HG02623 (cell line): ENCODE measurements around the gene FGFR2.
"Not testable (repeated sequence)": the region's sequence is repeated elsewhere in the genome, so short reads cannot be mapped to it uniquely, and the experiment has no call there.

Source experiments
- ATAC-seq: cut with Tn5 transposase; IDR thresholded peaks from one replicate; pipeline ENCODE4 v1.9.1; 2021; ENCODE audit warnings: moderate library complexity; ENCODE audit not compliant: unreplicated experiment

Gene FGFR2

DNA sequence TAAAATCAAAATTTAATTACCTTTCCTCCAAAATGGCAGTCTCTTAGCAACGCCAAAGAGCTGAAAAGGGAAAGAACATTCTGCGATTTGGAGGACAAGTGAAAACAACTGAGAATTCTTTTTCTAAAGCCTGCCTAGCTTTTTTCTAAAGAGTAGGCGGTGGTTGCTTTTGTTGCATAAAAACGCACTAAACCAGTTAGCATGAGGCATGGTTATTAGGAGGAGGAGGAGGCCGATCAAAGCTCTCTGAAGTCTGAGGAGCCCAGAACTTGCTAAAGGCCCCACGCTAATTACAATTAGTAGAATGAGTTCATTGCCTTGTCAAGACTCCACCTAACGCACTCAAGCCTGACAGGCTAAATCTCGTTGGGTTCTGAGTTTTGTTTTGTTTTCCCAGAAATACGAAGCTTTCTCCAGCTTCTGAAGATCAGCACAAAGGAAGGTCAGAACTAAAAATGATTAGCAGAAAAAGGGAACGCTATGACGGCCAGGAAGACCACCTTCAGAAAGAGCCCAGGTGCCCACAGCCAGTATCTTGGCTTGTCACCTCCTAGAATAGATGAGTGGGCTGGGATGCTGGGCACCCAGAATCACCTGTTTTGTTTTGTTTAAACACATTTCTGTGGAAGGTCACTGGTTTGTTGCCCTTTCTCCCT is 72.0 kb downstream of the FGFR2 start:
- no peak for ATAC-seq

DNA sequence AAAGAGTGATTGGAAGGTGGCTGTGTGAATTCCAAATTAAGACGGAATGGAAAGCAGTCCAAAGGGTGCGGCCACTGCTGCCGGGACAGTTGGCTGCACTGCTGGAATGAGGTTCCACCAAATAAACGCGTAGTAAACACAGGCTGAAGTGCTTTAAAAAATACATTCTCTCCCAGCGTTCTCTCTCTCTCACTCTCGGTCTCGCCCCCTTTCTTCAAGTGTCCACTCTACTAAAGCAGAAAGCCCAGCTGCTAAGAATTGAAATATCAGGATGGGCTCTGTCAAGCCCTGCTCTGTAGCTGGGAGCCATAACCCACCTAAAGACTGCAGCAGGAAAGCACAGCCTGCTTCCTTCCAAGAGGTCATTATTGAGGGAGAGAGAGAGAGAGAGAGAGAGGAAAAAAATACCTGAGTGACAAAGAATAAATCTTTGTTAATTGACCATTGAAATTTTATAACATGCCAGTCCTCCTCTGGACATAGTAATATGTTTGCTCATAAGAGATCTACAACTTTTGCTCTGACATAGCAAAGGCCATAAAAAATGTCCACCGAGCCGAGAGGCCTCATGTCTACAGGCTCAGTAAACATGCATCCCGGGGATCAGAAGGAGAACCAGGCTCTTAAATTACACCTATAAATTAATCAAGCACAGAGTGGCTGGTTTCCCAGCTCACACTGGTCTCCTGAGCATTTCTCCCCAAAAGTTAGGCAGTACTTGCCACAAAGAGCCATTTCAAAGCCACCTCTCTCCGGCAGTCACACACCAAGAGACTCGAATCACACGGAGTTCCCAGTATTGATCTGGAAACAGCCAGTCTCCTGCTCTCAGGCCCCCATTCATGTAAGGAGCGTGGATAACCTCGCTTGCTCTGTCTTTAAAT is 72.8 kb downstream of the FGFR2 start:
- ATAC-seq = no peak

DNA sequence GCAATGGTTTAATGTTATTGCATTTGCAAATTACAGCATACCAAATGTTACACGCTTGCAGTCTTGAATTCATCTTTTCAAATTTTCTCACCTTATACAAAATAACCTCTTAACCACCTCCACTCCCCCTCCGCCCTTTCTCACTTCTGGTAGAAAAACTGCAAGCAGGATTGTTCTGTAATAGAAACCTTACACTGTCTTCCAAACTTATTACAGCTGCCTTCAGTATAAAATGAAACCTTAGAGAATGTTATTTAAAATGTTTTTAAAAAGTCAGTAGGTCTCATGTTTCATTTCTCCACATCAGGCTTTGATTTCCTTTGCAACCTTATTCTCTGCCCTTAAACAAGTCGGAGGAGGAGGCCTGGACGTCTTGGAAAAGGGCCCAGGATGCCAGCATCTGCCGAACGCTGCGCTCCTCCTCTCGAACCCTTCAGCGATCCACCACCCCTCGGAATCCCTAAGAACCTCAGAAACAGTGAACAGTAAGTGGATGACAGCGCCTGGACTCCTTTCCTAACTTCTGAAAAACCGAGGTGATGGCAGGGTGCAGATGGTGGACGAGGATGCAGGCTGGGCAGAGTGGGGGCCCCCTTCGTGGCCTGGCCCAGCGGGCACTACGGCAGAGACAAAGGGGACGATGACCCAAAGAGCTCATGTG is 74.0 kb downstream of the FGFR2 start:
- ATAC-seq = no peak

DNA sequence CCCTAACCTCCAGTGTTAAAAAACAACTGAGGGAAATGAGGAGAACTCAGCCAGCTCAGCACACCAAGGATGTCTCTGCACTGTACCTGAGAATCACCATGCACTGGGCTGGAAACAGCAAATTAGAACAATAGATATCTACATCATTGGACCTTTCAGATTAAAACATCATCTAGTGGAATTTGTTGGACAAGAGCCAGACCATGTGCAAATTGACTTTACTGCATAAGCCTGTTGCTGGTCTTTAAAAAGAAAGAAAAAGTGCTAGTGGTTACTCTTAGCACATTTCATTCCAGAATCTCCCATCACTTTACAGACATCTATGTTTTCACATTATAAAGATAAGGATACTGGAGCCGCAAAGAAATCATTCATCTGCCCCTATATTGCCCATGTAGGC is 75.4 kb downstream of the FGFR2 start:
- no peak for ATAC-seq

DNA sequence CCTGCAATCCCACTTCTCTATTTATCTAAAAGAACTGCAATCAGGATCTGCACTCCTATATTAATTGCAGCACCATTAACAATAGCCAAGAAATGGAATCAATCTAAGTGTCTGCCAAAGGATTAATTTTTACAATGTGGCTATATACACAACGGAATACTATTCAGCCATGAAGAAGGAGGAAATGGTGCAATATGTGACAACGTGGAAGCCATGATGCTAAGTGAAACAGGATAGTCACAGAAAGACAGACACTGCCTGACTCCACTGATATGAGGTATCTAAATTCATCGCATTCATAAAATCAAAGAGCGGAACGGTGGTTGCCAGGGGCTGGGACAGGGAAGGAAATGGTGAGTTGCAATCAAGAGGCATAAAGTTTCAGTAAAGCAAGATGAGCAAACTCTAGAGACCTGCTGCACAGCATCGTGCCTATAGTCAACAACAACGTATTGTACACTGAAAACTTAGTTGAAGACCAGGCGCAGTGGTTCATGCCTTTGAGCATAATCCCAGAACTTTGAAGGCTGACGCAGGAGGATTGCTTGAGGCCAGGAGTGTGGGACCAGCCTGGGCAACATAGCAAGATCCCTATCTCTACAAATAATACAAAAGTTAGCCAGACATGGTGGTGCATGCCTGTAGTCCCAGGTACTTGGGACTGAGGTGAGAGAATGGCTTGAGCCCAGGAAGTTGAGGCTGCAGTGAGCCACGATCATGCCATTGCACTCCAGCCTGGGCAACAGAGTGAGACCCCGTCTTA is 76.3 kb downstream of the FGFR2 start:
- ATAC-seq = no peak

DNA sequence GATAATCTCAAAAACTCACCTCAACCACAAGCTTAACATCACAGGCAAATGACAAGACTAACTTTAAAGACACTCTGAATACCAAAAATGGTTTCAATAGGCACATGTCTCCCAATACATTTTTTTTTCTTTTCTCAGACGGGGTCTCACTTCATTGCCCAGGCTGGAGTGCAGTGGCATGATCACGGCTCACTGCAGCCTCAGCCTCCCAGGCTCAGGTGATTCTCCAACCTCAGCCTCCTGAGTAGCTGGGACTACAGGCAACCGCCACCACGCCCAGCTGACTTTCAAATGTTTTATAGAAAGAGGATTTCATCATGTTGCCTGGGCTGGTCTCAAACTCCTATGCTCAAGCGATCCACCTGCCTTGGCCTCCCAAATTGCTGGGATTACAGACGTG is 77.7 kb downstream of the FGFR2 start:
- not testable (repeated sequence) for ATAC-seq

DNA sequence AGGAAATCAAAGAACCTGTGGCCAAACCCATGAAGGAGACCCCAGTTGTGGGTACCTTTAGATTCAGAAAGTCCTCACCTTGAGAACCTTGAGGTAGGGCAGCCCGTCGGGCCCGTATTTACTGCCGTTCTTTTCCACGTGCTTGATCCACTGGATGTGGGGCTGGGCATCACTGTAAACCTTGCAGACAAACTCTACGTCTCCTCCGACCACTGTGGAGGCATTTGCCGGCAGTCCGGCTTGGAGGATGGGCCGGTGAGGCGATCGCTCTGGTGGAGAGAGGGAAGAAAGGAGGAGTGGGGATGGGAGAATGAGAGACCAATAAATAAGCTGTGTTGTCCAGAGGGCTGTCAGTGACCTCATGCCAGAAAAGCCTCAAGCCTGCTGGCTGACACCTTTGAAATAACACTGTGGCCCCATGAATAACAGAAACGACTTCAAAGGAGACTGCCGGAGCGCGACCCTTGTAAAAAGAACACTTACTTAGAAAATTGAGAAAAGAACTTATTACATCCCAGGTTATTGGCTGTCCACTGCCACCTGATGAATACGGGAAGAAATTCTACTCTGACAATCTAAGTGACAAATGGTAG is 78.2 kb downstream of the FGFR2 start:
- ATAC-seq = no peak

DNA sequence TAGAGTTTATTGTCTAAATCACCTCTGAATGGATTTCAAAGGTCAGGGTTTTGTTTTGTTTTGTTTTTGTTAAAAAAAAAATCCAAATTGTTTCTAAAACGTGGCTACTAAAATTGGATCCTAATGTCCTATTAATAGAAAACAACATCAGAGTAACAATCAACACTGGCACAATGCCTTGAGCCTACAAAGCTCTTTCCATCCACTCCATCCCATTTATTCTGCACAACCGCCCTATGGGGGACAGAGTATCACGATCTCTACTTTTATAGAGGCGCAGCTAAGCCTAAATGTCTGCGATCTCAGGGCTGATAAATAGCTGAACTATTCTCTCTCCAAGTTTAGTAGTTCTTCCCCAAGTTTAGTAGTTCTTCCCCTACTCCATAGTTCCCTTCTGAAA is 78.8 kb downstream of the FGFR2 start:
- no peak for ATAC-seq

DNA sequence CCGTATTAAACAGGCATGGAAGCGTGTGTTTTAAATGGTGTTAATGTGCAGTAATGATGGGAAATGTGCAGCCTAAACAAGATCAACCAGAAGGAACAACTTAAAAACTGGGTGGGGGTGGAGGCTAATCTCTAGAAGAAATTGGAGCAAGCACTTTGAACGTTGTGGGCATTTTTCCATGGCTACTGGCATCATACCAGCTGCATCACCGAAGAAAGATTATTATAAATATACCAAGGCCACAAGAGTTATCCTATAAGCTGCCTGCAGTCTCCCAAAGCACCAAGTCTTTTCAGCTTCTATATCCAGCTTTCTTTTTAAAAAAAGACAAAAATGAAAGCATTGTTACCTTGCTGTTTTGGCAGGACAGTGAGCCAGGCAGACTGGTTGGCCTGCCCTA is 79.9 kb downstream of the FGFR2 start:
- no peak for ATAC-seq

DNA sequence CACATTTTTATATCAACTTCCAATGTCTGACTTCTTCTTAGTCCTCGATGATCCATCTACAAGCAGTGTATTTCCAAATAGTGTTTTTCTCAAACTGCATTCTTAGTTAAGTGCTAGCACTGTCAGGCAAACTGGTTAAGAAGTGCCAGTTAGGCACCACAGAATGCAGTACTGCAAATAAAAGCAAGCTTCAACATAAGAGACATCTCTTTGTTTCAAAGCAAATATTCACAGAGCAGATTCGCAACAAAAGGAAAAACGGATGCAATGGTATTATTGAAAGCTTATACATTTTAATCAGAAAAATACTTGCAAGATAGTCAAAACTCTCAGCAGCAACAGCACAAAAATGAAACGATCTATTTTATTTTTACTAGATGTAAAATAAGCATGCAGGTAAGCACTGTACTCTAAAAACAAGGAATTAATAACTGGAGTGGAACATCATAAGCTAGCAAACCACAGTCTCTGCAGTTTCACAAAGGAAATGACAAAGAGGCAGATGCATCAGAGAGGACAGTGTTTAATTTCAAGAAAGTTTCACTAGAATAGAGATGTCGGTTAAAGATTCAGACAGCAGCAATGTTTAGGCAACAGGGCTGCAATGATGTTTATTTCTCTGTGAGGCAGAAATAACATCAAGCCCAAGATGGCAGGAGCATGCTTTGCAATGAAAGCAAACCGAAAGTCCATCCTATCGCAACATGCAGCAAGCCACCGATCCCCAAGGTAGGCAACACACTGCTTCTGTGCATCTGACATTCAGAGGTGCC is 82.0 kb downstream of the FGFR2 start:
- no peak for ATAC-seq

DNA sequence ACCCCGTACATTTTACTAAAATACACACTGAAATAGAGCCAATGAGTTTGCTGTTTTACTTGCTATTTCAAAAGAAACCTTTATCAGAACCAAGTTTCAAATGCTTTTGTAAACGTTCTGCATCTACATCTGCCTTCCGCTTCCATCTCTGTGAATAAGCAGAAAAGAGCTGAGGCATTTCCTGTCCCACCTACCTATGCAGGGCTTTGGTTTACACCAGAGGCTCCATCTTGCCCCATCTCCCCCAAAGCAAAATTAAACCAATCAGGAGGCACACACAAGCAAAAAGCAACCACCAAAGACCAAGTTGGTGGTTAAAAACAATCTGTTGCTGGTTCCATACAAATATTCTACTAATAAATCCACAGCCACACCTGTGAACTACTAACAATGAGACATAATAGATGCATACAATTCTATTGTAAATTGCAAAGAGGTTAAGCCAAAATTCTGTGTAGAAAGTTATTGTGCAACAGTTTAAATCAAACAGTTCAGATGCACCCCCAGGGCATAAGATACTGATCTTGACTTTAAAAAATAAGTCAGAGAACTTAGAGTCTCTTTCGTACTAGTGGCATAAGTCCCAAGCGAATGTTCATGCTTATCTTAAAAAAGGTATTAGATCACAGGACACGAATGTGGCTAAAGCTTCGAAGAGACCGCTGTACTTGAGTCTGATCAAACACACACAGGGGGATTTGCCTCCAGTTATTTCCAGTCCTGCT is 83.9 kb downstream of the FGFR2 start:
- ATAC-seq = no peak

DNA sequence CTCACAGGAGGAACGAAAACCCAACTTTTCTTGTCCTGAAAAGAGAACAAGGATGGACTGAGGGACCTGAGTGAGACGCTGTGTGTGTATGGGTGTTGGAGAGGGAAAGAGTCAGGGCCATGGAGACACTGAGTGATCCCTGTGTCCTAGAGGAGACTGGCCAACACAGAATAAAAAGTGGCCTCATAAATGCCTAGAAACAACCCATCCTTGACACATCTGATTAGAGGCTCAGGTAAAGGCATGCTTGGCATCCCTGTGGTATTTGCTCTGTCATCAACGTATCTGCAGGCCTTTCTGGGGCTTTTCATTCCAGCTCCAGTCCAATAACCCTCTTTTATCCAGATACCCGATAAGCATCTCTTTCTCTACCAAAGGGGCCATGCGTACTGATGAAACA is 86.3 kb downstream of the FGFR2 start:
- ATAC-seq = no peak

DNA sequence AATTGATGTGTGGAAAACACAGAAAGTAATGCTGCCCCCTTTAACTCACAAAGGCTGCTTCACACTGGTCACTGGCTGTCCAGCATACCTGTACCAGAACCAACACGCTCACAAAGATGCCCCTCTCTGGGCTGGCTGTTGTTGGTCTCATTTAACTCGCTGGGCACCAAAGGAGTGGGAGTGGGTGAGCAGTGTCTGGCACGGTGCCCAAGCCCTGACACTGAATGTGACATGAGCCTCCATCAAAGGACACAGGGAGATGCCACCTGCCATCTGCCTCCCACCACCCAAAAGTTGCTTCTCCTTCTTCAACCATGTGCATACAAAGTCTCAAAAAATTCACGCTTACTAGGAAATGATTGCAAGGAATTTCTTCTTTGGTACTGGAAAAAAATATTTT is 86.8 kb downstream of the FGFR2 start:
- no peak for ATAC-seq

DNA sequence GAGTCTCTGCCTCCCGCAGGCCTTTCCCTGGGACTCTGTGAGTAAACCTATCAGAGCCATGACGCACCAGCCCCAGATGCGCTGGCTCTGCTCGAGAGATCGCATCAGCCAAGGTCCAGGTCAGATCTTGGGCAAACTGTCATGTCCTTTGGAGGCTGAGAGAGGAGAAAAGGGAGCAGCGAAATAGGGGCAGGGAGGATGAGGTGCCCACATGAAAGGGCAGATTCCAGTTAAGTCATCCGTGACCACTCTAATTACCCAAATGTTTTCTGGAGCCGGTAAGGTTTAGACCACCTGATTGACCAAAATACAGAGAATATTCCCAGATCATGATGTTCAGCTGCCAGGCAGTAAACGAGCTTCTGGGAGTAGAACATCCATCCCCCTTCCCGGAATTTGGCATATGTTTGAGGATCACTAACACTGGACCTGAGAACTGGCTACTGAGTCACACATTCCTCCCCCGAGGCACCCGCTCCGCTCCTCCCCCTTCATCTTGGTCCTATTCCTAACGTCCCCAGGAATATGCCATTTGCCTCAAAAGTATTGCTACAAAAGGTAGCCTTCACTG is 88.0 kb downstream of the FGFR2 start:
- ATAC-seq = no peak

DNA sequence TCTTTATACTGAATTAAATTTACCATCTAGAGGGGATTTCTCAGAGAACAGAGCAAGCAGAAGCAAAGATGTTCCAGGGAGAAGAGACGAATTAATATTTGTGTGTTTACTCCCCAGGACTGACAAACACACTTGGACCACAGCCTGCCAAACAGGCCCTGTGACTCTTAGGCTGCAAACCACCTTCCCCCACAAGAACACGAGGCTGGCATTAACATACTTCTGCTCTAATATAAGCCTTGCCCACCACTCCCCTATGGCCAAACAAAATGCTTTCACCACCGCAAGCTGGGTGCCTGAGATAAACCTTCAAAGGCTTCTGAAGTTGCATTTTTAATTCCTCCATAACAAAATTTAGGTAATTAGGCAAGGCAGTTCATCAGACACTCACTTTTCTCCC is 88.4 kb downstream of the FGFR2 start:
- ATAC-seq = no peak

DNA sequence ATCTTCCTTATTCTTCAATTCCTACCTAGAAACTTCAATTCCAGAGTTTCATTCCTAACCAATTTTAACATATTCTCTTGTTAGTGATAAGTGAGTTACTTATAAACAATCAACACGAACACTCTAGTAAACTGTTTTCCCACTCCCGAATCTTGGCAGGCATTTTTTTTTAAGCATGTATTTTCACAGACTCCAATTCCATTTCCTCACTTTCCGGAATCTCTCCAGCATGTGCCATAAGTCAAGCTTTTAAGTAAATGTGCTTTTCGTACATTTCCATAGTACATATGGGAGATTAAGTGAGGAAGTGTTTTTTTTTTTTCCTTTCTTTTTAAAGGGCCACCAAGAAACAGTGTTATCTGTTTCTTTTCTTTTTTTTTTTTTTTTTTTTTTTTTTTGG is 89.1 kb downstream of the FGFR2 start:
- no peak for ATAC-seq

DNA sequence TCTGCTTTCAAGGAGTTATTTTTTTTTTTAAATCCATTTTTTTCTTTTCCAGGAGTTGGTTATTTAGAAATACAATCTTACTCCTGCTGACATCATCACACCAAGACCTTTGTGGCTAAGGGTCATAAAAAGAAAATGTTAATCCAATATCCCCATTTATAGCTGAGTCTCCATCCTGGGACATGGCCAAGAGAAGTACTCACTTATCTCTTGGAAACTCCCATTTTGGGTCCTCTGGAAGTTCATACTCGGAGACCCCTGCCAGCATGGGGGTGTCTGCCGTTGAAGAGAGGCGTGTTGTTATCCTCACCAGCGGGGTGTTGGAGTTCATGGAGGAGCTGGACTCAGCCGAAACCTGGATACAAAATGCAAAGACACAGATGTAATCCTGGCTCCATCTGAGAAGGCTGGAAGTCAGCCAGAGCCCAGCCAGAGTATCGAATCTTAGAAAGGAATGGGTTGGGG is 94.6 kb downstream of the FGFR2 start:
- no peak for ATAC-seq

DNA sequence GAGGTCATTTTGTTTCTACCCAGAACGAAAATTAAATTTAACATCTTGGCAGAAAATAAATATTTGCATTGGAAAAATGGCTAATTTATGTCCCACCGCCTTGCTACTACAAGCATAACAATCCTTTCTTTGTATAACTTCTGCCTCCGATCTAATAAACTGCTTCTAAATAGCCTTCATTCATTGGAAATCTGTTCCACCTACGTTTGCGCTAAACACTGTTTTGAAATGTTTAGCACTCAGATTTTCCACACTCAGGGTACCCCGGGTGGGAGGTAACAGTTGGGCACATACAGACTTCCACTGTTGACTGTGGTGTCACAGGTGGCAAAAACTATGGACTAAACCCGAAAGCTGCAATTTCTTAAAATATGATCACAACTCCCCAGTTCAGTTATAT is 96.4 kb downstream of the FGFR2 start:
- no peak for ATAC-seq

DNA sequence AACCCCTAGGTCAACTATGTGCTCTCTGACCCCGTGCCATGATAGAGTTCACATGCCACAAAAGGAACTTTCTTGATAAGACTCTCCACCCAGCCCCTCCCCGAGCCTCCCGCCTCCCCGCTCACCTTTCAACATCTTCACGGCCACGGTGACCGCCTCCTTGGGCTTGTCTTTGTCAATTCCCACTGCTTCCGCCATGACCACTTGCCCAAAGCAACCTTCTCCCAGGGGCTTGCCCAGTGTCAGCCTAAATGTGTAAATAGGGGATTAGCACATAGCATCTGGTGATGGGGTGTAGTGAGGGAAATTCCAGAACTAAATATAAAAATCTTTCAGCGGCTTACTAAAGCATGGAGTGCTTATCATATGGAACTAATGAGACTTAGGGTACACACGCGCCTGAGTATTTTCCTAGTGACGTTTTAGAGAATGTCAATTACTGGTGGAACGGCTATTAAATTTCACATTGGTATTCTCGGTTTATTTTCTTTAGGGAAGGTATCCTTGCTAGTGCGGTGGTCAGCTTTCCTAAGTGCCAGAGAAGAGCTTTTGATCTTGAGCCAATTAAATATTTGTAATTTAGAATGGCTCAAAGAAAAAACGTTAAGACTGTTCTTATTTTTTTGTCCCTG is 97.4 kb downstream of the FGFR2 start:
- ATAC-seq = no peak
